Brain pericyte (primary cell): ENCODE measurements around the gene ASS1.

Source experiments
- DNase-seq: peaks from one replicate; pipeline ENCODE4 v3.0.0-alpha.2; 2012; ENCODE audit warnings: low read depth, low spot score

ASS1 gene

GRCh38 chr9:130454096-130454811 is 9.5 kb downstream of the ASS1 start:
- DNase-seq, result no peak

GRCh38 chr9:130454812-130455325 is 10.1 kb downstream of the ASS1 start:
- no peak for DNase-seq

- no peak for DNase-seq
These were observed 13.5 kb downstream of the ASS1 start for GRCh38 chr9:130458027-130458803.

- DNase-seq, result no peak
These were observed 14.0 kb downstream of the ASS1 start for GRCh38 chr9:130458804-130459067.

GRCh38 chr9:130459151-130459550 is 14.4 kb downstream of the ASS1 start:
- no peak for DNase-seq

- no peak for DNase-seq
These were observed 15.3 kb downstream of the ASS1 start for GRCh38 chr9:130459941-130460669.

GRCh38 chr9:130461218-130461630 is 16.5 kb downstream of the ASS1 start:
- no peak for DNase-seq

GRCh38 chr9:130461731-130462130 is 17.0 kb downstream of the ASS1 start:
- no peak for DNase-seq

- no peak for DNase-seq
These were observed 18.2 kb downstream of the ASS1 start for GRCh38 chr9:130462685-130463540.

- no peak for DNase-seq
These were observed 19.3 kb downstream of the ASS1 start for GRCh38 chr9:130463763-130464745.

GRCh38 chr9:130465383-130466096 is 20.8 kb downstream of the ASS1 start:
- DNase-seq, result no peak

- no peak for DNase-seq
These were observed 21.9 kb downstream of the ASS1 start for GRCh38 chr9:130466537-130467217.

GRCh38 chr9:130467316-130467715 is 22.6 kb downstream of the ASS1 start:
- DNase-seq, result no peak

GRCh38 chr9:130468566-130468965 is 23.8 kb downstream of the ASS1 start:
- no peak for DNase-seq

GRCh38 chr9:130470269-130470668 is 25.5 kb downstream of the ASS1 start:
- no peak for DNase-seq

- no peak for DNase-seq
These were observed 26.2 kb downstream of the ASS1 start for GRCh38 chr9:130470950-130471349.

GRCh38 chr9:130471411-130472183 is 26.8 kb downstream of the ASS1 start:
- no peak for DNase-seq

GRCh38 chr9:130472184-130472705 is 27.5 kb downstream of the ASS1 start:
- DNase-seq, result no peak
